NOMO-1 treated with dmso at 0.1 percent for 144 hours (cell line): ENCODE results near the gene IRF2.
"Not testable (repeated sequence)": the region's sequence is repeated elsewhere in the genome, so short reads cannot be mapped to it uniquely, and the experiment has no call there.

Experiments
- DNase-seq: peaks from one replicate; lab custom pipeline; 2025; ENCODE audit not compliant: unreplicated experiment; lab: John Stamatoyannopoulos, UW

The IRF2 gene

GRCh38 chr4:184392748-184393559 lies 81.4 kb downstream of the IRF2 start:
- DNase-seq = no peak

DNA sequence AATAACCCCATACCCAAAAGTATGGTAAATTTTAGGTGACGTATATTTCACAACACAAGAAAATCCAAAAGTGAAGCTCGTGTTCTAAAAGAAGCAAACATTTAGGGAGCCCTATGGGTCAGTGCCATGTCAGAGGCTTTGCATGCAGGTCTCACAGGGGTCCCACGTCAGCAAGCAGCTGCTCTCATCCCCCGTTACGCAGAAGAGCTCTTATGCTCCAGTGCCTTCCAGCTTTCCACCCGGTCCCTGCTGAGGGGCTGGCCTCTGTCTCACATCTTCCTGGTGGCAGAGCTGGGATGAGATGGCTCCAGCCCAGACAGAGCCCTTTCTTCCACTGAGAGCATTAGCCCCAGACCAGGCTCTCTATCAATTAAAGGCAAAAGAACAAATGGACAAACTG lies 82.0 kb downstream of the IRF2 start:
- no peak for DNase-seq

- DNase-seq = no peak
These were observed 84.1 kb downstream of the IRF2 start for GRCh38 chr4:184389978-184390900.

DNA sequence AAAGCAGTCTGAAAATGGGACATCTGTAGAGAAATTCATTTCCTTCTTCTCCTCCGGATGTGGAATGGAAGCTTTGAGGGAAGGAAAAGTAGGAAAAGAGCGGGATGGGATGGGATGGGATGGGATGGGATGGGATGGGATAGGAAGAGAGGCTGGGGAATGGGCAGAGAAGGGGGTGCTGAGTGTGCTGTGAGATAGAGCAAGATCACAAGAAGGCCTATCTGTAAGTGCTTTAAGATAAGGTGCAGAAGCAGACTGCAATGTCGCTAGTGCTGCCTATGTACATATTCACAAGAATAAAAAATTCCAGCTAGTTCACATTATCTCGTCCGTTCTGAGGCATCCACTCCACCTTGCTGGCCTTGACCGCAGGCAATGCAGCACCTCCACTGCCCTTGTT lies 86.2 kb downstream of the IRF2 start:
- no peak for DNase-seq

- no peak for DNase-seq
These were observed 87.0 kb downstream of the IRF2 start for GRCh38 chr4:184387351-184387750.

- no peak for DNase-seq
These were observed 88.0 kb downstream of the IRF2 start for GRCh38 chr4:184386271-184386781.

- no peak for DNase-seq
These were observed 88.6 kb downstream of the IRF2 start for GRCh38 chr4:184385705-184386141.

- DNase-seq = no peak
These were observed 89.4 kb downstream of the IRF2 start for GRCh38 chr4:184384810-184385557.

- peak; percentile 55 for DNase-seq
These were observed 90.1 kb downstream of the IRF2 start for GRCh38 chr4:184384056-184384809.

DNA sequence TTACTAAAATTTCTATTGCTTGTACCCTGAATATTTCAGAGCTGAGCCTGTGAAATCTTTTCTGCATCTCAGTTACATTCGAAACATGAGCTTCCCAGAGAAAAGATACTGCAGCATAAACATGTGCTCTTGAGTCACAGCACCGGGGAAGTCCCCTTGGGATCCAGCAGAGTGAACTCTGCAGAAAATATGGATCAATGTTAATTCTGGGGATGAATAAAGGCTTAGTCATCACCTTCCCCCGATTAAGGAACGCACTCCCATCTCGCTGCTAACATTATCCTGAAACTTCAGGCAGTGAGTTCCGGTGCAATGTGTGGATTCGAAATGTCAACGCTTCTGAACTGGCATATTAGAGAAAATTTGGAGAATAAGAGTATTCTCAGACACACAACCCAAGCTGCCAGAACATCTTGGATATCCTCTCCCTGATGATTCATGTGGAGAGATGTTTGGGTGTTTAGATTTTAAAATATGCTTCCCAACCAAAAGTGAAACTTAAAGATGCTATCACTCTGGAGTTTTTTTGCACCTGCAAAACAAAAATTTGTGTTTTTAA lies 90.8 kb downstream of the IRF2 start:
- DNase-seq = no peak

DNA sequence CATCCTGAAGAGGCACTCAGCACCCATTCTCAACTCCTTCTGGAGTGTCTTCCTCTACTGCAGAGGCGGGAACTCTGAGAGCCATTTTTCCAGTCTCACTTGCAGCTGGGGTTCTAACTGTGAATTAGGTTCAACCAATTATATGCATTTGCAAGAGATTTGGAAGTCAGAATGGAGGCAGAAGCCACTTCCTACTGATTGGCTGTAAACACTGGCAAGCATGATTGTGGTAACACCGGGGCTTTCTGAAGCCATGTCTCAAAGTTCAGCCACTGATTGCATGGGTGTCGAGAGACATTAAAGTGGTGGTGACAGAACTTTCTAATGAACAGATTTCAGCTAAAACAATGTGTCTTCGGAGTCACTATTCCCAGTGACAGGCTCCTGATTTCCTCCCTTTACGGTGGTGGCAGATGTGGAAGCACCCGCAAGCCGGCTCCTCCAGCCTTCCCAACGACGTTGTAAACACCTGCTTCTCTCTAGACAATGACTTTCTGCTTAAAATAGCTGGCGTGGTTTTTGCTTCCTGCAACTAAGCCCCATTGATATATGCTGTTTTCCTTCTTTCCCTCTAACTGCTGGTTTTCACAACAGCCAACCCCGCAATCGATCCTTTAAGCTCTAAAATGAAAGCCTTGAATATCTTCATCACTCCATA lies 92.0 kb downstream of the IRF2 start:
- no peak for DNase-seq

GRCh38 chr4:184380707-184381106 lies 93.6 kb downstream of the IRF2 start:
- DNase-seq = no peak

- not testable (repeated sequence) for DNase-seq
These were observed 94.1 kb downstream of the IRF2 start for GRCh38 chr4:184380214-184380613.

DNA sequence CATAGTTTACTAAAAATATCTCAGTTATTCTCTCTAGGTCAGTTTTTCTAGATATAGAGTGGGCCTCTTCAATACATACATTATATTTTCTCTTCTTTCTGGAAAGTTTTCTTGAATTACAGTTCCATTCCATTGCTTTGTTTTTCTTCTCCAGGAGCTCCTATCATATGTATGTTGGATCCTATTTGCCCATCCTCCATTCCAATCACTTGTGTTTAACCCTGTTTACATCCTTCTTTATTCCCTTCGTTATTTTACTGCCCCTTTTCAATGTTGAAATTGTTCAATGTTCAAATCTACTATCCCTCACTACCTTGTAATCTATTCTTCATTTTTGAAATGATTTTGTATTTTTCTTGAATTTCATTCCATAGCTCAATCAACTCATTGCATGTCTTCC lies 97.4 kb downstream of the IRF2 start:
- no peak for DNase-seq

DNA sequence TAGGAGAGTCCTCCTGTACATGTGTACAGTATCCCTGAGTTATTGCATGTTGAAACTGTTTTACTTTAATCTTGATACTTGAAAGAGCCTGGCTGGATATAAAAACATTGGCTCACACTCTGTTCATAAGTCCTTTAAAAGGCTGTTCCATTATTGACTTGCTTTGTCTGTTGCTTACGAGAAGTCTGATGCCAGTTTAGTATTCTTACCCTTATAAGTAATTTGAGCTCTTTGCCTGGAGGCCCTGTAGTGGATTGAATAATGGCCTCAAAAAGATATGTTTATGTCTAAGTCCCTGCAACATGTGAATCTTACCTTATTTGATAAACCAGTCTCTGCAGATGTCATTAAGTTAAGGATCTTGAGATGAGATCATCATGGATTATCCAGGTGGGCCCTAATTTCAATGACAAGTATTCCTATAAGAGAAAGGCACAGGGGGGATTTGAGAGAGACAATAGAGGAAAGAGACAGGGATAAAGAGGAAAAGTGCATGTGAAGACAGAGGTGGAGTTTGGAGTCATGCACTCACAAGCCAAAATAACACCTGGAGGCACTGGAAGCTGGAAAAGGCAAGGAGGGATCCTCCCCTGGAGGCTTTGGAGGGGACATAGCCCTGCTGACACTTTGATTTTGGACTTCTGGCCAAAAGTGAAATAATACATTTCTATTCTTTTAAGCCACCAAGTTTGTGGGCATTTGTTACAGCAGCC lies 98.1 kb downstream of the IRF2 start:
- DNase-seq = no peak

DNA sequence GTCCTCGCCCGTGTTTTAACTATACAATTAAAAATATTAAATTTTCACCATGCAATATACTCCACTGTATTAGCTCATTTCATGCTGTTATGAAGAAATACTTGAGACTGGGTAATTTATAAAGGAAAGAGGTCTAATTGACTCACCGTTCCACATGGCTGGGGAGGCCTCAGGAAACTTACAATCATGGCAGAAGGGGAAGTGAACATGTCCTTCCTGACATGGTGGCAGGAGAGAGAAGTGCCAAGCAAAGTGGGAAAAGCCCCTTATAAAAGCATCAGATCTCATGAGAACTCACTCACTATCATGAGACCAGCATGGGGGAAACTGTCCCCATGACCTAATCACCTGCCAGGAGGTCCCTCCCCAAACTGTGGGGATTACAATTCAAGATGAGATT lies 98.7 kb downstream of the IRF2 start:
- DNase-seq = not testable (repeated sequence)

GRCh38 chr4:184375027-184375426 lies 99.3 kb downstream of the IRF2 start:
- no peak for DNase-seq

DNA sequence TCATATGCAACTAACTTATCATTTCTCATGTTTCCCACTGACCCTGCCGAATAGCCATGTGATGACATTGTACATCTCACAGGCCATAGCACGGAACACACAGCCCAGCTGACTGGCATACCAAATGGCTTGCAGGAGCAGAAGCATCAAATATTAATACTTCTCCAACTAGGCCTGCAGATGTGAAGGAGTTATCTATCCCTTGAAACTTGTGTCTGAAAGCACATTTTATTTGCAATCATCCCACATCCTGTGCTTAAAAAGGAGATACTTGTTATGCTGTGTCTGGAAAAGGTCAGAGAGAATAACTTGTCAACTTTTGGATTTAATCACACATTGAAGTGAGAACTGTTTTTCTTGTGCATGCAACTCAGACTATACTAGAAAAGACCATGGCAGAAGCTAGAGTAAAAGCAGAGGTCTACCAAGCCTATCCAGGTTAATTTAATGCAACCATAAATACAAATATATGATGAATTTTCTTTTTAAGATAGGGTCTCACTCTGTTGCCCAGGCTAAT lies 100.4 kb downstream of the IRF2 start:
- no peak for DNase-seq

DNA sequence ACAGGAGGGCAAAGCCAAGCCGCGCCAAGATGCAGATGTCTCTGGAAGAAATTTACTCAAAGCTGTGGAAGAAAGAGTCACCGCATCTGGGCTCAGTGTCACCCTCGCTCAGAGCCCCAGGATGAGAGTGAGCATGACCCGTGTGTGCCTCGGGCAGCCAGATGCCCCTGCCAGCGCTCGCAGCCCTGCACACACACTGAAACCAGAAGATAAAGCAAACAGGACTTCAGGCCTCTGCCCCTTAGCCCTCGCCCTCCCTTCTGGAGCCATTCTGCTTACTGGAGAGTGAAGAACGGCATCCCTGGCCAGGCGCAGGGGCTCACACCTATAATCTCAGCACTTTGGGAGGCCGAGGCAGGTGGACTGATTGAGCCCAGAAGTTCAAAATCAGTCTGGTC lies 103.0 kb downstream of the IRF2 start:
- no peak for DNase-seq
